HG02571 (cell line): ENCODE results near the gene PDLIM7.

ENCODE experiments used
- ATAC-seq: cut with Tn5 transposase; IDR thresholded peaks from one replicate; pipeline ENCODE4 v1.9.1; 2021; ENCODE audit warnings: mild to moderate bottlenecking, moderate library complexity; ENCODE audit not compliant: unreplicated experiment

The PDLIM7 gene

DNA sequence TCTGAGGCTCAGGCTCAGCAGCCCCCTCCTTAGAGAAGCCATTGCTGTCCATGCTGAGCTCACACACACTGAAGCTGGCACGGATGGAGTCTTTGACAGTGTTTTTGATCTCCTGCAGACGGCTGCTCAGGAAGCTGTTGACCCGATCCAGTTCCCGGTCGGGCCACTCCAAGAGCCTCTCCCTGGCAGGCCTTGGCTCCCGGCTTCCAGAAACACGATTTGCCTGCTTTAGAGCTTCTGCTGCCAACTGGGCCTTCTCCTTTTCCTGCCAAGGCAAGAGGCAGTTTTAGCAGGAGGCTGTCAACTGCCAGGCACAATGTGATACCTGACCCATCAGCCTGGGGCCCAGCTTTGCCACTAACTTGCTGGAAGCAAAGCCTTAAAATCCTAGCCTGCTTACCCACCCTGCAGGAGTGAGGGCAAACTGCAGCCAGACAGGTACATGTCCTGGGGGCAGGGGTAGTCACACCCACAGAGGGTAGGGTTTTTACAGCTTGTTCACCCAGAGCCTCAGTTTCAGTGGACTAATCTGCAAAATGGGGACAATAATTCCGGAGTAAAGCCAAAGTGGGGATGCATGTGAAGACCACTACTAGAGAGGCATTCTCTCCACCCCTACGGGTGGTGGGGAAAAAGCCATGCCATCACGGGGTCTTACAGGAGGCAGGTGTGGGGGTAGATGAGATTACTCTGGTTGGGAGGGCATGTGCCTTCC lies 27.7 kb upstream of the PDLIM7 start:
- ATAC-seq: no peak

DNA sequence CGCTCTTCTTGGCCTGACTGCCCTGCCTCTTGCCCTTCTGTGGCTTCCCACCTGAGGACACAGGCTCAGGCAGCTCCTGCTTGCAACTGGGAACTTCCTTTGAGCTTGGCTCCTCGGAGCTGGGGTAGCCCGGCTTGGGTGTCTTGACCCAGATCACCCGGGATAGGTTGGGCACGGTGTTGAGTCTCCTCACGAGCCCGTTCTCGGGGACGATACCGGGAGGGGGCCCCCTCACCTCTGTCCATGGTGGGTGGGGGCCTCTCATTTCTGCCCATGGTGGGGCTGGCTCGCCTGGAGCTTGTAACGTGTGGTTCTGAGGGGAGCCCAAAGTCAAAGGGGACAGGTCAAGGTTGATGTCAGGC lies 27.1 kb upstream of the PDLIM7 start:
- ATAC-seq: no peak

DNA sequence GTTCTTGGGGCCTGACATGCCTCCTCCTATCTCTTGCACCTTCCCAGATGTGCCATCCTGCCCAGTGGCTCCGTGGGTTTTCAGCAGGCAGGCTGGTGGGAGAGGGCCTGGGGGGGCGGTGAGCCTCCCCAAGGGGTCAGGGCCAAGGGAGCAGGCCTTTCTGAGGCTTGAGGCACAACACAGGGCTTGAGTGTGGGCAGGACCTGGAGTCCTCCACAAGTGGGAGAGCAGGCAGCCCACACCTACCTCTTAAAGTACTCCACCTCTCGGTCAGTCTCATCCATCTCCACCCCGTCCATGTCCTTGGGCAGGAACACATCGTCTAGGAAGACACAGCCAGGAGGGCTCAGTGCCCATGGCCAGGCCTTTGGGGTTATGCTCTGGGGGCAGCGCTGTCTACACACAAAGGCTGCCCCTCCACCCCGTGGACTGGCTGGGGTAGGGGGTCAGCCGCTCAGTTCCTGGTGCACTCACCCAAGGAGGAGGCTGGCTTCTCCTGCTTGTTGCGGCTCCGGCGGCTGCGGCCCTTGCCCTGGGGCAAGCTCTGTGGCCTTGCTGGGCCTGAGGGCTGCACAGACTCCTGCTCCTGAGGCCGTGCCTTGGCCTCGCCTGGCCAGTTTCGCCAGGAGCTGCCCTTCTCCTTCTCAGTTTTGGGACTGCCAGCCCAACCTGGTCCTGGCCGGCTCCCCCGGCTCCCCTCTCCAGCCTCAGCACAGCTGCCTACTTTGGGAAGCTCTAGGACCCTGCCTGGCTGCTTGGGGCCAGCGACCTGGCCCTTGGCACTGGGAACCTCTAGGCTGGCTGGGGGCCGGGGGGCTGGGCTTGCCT lies 26.5 kb upstream of the PDLIM7 start:
- ATAC-seq: no peak

DNA sequence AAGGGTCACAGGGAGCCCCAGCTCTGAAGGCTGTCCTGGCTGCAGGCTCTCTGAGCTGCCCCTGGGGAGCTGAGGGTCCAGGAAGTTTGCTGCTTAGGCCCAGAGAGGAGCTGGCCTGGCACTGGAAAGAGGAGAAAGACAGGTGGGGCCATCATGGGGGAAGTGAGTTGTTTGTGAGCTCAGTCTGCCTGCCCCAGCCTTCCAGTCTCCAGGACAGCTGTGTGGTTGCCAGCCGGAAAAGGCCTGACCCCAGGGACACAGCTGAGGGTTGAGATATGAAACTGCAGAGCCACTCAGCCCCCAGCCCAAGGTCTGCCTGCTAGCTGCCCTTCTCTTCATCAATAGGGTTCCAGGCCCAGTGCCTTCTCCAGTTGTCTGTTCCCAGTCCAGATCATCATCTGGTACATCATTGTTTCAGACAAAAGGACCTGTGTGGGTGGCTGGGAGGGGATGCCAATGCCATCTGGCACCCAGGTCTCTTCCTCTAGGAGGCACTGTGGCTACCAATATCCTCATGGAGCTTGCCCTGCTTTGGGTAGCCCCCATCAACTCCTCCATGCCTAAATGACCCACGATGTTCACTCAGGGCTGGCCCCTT lies 23.6 kb upstream of the PDLIM7 start:
- no peak for ATAC-seq

GRCh38 chr5:177520271-177520670 lies 22.9 kb upstream of the PDLIM7 start:
- ATAC-seq: no peak

- ATAC-seq: no peak
These were observed 22.2 kb upstream of the PDLIM7 start for GRCh38 chr5:177519463-177520235.

- peak; percentile 75 for ATAC-seq
These were observed 19.5 kb upstream of the PDLIM7 start, which contains the start of gene DDX41 for GRCh38 chr5:177516601-177517568. Gene DDX41, minus strand, starts transcription at chr5:177516961. Its CDS starts 16 bp downstream, at chr5:177516945.

DNA sequence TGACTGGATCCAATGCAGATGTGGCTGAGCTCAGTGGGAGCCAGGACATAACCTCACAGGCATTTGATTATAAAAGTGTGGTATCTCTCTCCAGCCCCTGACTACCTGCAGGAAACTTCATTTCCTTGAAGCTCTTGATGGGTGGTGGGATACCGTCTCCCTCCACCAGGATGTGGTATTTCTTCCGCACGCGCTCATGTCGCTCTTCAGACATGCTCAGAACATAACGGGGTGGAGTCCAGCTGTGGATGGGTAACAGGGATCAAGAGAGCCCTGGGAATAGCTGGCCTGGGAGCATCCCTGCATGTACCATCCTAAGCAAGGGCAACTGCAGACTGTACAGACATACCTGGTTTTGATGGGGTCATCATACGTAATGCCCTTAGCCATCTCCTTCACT lies 18.2 kb upstream of the PDLIM7 start:
- ATAC-seq: no peak

DNA sequence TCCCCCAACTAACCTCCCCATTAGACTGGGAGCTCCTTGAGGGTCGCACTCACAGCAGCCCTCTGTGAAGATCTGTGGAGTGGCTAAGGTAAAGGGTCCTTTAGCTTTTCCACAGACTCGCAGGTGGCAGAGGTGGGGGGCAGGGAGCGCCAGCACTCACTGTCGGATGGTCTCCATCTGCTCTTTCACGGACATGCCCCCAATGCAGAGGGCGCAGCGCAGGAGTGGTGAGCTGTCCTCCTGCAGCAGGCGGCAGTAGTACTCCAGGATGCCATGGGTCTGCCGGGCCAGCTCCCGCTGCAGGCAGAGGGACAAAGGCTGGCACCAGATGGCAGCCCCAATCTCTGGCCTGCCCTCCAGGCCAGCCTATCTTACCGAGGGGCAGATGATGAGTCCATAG lies 17.1 kb upstream of the PDLIM7 start:
- ATAC-seq: no peak

DNA sequence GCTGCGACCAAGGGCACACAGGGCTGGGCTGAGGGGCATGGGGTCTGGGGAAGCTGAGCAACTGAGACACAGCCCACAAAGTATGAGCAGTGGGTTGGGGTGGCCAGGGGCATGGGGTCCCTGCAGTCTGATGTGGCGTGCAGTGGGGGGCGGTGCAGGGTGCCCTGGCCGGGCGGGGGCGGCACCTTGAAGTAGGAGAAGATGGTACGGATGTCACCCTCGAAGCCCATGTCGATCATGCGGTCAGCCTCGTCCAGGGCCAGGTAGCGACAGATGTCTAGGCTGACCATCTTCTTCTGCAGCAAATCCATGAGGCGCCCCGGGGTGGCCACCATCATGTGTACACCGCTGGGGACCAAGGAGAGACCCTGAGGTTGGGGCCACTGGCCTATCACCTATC lies 16.1 kb upstream of the PDLIM7 start:
- no peak for ATAC-seq

DNA sequence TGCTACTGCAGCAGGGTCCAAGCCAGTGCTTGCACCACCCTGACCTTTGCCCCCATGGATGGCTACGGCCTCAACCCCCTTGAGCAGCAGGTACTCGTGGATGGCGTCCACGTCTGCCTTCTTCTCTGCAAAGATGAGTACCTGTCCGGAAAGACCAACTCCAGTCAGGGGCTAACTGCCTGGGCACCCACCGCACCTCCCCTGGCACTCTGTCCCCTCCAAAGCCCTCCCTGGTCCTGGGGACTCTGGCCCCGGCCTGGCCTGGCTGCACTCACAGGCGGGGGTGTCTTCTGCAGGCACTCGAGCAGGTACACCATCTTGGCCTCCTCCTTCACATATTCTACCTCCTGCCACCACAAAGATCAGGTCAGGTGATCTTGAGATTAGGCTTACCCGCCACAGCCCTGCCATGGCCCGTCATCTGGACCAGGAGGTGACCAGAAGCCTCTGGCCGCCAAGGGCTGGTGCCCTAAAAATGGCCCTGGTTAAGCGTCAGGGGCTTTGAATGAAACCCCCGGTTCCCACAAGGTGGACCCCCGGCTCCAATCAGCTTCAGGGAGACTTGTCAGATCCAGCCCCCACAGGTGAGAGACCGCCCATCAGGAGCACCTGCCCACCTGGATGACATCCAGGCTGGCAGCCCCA lies 15.5 kb upstream of the PDLIM7 start:
- no peak for ATAC-seq

DNA sequence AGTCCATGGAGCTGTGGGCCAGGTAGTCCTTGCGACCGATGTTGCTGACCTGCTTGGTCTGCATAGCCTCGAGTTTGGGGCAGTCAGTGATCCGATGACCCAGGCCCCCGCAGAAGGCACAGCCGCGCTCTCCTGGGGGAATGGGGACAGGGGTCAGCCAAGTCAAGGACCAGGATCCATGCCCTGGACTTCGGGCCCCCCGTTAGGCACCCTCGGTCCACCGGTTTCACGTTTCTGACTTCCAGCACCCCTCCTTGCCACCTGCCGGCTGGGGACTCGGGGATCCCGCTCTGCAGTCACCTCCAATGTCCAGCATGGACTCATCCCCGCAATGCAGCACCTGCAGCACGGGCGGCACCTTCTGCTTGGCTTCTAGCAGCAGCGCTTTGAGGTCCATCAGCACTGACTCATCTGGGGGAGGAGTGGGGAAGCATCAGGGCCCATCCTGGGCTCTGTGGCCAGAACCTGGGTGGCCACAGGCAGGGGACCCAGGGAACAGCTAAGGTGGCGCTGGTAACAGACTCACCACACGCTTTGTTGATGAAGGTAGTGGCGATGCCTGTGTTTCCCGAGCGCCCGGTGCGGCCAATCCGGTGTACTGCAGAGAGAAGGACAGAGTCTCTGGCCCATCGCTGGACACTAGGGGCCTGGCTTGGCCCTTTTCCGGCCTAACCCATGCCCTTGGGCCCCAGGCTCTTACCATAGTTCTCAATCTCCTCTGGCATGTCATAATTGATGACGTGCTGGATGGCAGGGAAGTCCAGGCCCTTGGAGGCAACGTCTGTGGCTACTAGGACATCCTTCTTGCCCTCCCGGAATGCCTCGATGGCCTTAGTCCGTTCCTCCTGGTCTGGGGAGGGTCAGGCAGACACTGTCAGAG lies 14.6 kb upstream of the PDLIM7 start:
- no peak for ATAC-seq

GRCh38 chr5:177511181-177511580 lies 13.8 kb upstream of the PDLIM7 start:
- no peak for ATAC-seq

DNA sequence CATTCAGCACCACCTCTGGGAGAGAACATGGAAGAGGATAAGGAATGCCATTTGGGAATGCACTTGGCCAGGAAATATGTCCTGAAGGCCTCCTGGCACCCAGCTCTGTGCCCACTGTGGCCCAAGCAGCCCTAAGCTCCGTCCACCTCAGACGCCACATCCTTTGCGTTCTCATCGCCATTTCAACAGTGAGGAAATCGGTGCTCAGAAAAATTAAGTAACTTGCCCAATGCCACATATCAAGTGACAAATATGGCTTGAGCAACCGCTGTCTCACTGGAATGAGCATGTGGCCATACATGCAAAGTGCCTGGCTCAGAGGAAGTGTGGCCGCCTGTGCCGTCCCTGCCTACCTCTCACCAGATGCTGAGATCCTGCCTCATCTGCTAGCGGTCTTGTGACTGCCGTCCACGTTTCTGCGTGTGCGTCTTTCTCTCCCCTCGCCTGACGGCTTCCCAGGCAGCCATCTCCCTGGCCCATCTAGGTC lies 13.2 kb upstream of the PDLIM7 start:
- peak; percentile 43 for ATAC-seq

- peak; percentile 30 for ATAC-seq
These were observed 12.7 kb upstream of the PDLIM7 start for GRCh38 chr5:177509991-177510566.

- ATAC-seq: peak; percentile 32
These were observed 12.1 kb upstream of the PDLIM7 start, which contains the start of gene DOK3 for GRCh38 chr5:177509381-177509951. Gene DOK3, minus strand, starts transcription at chr5:177509826. Its CDS starts 286 bp downstream, at chr5:177509540.

- peak; percentile 28 for ATAC-seq
These were observed 11.4 kb upstream of the PDLIM7 start for GRCh38 chr5:177508837-177509236.

DNA sequence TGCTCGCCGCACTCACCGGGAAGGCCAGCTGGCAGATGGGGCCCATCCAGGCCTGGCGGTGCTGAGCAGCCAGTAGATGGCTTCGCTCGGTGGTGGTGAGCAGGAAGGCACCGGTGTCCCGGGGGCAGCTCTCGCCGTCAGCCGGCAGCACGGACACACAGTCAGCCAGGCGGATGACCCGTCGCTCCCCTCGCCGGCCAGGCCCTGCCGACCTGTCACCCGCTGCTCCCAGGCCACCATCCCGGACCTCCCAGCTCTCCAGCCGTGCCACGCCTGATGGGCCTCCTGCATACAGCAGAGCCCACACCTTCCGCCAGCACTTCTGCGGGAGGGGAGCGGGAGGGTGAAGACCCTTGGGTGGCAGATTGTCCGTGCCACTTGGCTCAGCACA lies 10.8 kb upstream of the PDLIM7 start:
- ATAC-seq: no peak
